ENCODE measurements around the gene MINK1.
"Not testable (repeated sequence)": the region's sequence is repeated elsewhere in the genome, so short reads cannot be mapped to it uniquely, and the experiment has no call there.

The MINK1 gene

GRCh38 chr17:4846635-4847390 lies 13.7 kb downstream of the MINK1 start:
- DNase-seq (ENCODE audit: low spot score): no peak

- no peak for DNase-seq (ENCODE audit: low spot score)
Observed at GRCh38 chr17:4849011-4849536, 15.9 kb downstream of the MINK1 start.

- DNase-seq (ENCODE audit: low spot score): no peak
Observed at GRCh38 chr17:4850246-4850645, 17.1 kb downstream of the MINK1 start.

- DNase-seq (ENCODE audit: low spot score): no peak
Observed at GRCh38 chr17:4851084-4851483, 17.9 kb downstream of the MINK1 start.

- DNase-seq (ENCODE audit: low spot score): no peak
Observed at GRCh38 chr17:4852567-4853207, 19.5 kb downstream of the MINK1 start.

GRCh38 chr17:4853208-4853671 lies 20.1 kb downstream of the MINK1 start:
- DNase-seq (ENCODE audit: low spot score): no peak

- no peak for DNase-seq (ENCODE audit: low spot score)
Observed at GRCh38 chr17:4854111-4854681, 21.1 kb downstream of the MINK1 start.

GRCh38 chr17:4856271-4856936 lies 23.3 kb downstream of the MINK1 start:
- DNase-seq (ENCODE audit: low spot score): no peak

- DNase-seq (ENCODE audit: low spot score): no peak
Observed at GRCh38 chr17:4856937-4857314, 23.8 kb downstream of the MINK1 start.

- DNase-seq (ENCODE audit: low spot score): not testable (repeated sequence)
Observed at GRCh38 chr17:4857347-4857746, 24.2 kb downstream of the MINK1 start.

GRCh38 chr17:4858068-4858881 lies 25.1 kb downstream of the MINK1 start:
- DNase-seq (ENCODE audit: low spot score): peak; percentile 39

GRCh38 chr17:4858882-4859260 lies 25.7 kb downstream of the MINK1 start:
- no peak for DNase-seq (ENCODE audit: low spot score)

- DNase-seq (ENCODE audit: low spot score): no peak
Observed at GRCh38 chr17:4859816-4860625, 26.9 kb downstream of the MINK1 start.

GRCh38 chr17:4860651-4861050 lies 27.5 kb downstream of the MINK1 start:
- no peak for DNase-seq (ENCODE audit: low spot score)

- DNase-seq (ENCODE audit: low spot score): no peak
Observed at GRCh38 chr17:4861052-4861451, 27.9 kb downstream of the MINK1 start.

GRCh38 chr17:4862720-4863119 lies 29.6 kb downstream of the MINK1 start:
- no peak for DNase-seq (ENCODE audit: low spot score)

GRCh38 chr17:4863321-4863720 lies 30.2 kb downstream of the MINK1 start:
- no peak for DNase-seq (ENCODE audit: low spot score)

GRCh38 chr17:4867535-4867934 lies 34.4 kb downstream of the MINK1 start:
- DNase-seq (ENCODE audit: low spot score): not testable (repeated sequence)

GRCh38 chr17:4869058-4869998 lies 36.2 kb downstream of the MINK1 start:
- not testable (repeated sequence) for DNase-seq (ENCODE audit: low spot score)

GRCh38 chr17:4870855-4871254 lies 37.7 kb downstream of the MINK1 start:
- no peak for DNase-seq (ENCODE audit: low spot score)

All from D341Med (cell line).